ENCODE results near the gene PCSK6. TPM values are rescaled to one million over a fixed set of nuclear protein-coding genes. Genes with fewer than 3 reads are reported as not detected.

The PCSK6 gene
- total RNA-seq, 1 donor from 2014 or later: 0.40 TPM

- Mint-ChIP-seq H3K4me3 (ENCODE audit: unreplicated experiment) (no peak overlapping the region), H3K27ac (ENCODE audit: unreplicated experiment) (no peak overlapping the region), H3K27me3 (ENCODE audit: low read depth) (peaks cover 11% of the 10 kb centered on the region), H3K9me3 (ENCODE audit: low read depth) (no peaks in the 10 kb centered on the region), H3K4me1 (ENCODE audit: low read depth) (no peaks in the 10 kb centered on the region), H3K36me3 (ENCODE audit: low read depth) (no peaks in the 10 kb centered on the region)
- DNase-seq (ENCODE audit: low spot score): peak; percentile 46
- TF ChIP-seq, protein P1, sequence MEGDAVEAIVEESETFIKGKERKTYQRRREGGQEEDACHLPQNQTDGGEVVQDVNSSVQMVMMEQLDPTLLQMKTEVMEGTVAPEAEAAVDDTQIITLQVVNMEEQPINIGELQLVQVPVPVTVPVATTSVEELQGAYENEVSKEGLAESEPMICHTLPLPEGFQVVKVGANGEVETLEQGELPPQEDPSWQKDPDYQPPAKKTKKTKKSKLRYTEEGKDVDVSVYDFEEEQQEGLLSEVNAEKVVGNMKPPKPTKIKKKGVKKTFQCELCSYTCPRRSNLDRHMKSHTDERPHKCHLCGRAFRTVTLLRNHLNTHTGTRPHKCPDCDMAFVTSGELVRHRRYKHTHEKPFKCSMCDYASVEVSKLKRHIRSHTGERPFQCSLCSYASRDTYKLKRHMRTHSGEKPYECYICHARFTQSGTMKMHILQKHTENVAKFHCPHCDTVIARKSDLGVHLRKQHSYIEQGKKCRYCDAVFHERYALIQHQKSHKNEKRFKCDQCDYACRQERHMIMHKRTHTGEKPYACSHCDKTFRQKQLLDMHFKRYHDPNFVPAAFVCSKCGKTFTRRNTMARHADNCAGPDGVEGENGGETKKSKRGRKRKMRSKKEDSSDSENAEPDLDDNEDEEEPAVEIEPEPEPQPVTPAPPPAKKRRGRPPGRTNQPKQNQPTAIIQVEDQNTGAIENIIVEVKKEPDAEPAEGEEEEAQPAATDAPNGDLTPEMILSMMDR (IDR thresholded peaks at IDR 0.05): no peak
These were observed 175.0 kb downstream of the PCSK6 start for GRCh38 chr15:101314336-101315125.

- Mint-ChIP-seq H3K36me3 (ENCODE audit: low read depth) (no peaks in the 10 kb centered on the region), H3K4me1 (ENCODE audit: low read depth) (no peaks in the 10 kb centered on the region), H3K27me3 (ENCODE audit: low read depth) (peaks cover 6% of the 10 kb centered on the region), H3K27ac (ENCODE audit: unreplicated experiment) (no peak overlapping the region), H3K4me3 (ENCODE audit: unreplicated experiment) (no peak overlapping the region), H3K9me3 (ENCODE audit: low read depth) (no peaks in the 10 kb centered on the region)
- TF ChIP-seq, protein P1 (IDR thresholded peaks at IDR 0.05): no peak
- peak; percentile 87 for DNase-seq (ENCODE audit: low spot score)
These were observed 176.3 kb downstream of the PCSK6 start for GRCh38 chr15:101313041-101313761.

DNA sequence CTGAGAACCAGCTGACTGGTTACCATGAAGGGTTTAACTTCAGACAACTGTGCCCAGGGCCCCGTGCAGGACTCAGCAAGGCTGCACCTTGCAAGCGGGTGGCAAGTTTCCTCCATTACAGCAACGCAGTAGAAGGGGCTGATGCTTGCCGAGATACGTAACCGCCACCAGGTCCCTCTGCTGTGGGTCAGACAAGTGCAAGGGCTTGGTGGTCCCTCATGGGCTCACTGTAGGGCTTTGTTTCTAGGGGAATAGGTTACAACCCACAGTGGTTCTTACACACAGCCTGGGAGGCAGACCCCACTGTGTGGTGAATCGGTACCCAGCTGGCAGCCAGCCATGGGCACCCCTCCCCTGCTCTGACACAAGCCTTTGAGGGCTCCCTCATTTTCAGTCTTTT lies 179.0 kb downstream of the PCSK6 start:
- Mint-ChIP-seq H3K27ac (ENCODE audit: unreplicated experiment) (no peak overlapping the region), H3K9me3 (ENCODE audit: low read depth) (no peaks in the 10 kb centered on the region), H3K27me3 (ENCODE audit: low read depth) (peaks cover 6% of the 10 kb centered on the region), H3K4me1 (ENCODE audit: low read depth) (no peaks in the 10 kb centered on the region), H3K36me3 (ENCODE audit: low read depth) (no peaks in the 10 kb centered on the region), H3K4me3 (ENCODE audit: unreplicated experiment) (no peak overlapping the region)
- TF ChIP-seq, protein P1 (IDR thresholded peaks at IDR 0.05): no peak
- DNase-seq (ENCODE audit: low spot score): no peak

- DNase-seq (ENCODE audit: low spot score): no peak
- Mint-ChIP-seq H3K27me3 (ENCODE audit: low read depth) (peaks cover 6% of the 10 kb centered on the region), H3K9me3 (ENCODE audit: low read depth) (no peaks in the 10 kb centered on the region), H3K4me3 (ENCODE audit: unreplicated experiment) (no peak overlapping the region), H3K36me3 (ENCODE audit: low read depth) (no peaks in the 10 kb centered on the region), H3K27ac (ENCODE audit: unreplicated experiment) (no peak overlapping the region), H3K4me1 (ENCODE audit: low read depth) (no peaks in the 10 kb centered on the region)
- TF ChIP-seq, protein P1 (IDR thresholded peaks at IDR 0.05): no peak
These were observed 179.4 kb downstream of the PCSK6 start for GRCh38 chr15:101310161-101310480.

DNA sequence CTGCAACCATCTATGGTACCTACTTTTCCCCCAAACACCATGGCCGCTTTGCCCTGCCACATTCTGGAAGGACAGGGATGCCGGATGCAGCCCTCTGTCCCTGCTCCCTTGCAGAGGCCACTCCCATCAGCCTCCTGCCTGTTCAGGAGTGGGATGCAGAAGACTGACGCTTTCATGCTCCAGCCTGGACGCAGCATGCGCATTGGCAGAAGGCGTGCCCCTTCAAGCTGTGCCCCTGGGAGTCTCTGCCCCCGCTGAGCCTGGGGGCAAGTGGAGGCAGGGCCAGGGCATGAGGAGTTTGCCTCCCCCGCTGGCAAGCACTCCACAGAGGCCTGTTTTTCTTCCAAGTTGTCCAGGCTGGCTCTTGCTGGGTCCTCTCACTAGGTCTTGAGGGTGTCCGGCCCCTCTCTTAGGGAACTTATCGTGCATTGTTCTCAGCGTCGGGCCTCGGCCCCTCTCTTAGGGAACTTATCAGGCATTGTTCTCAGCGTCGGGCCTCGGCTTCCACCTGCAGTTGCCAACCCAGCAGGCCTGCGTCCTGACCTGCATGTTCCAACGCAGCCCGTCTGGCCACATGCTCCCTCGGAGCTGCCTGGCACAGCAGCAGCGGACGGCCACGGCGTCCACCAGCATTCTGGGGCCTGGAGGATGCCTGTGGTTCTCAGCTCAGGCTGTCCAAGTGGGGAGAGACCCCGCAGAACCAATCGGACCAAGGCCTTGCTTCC lies 179.9 kb downstream of the PCSK6 start:
- no peak overlapping the region for H3K27ac Mint-ChIP-seq (ENCODE audit: unreplicated experiment)
- no peak for DNase-seq (ENCODE audit: low spot score)
- TF ChIP-seq, protein P1 (IDR thresholded peaks at IDR 0.05): no peak
- no peaks in the 10 kb centered on the region for H3K9me3 Mint-ChIP-seq (ENCODE audit: low read depth)
- H3K4me1 Mint-ChIP-seq (ENCODE audit: low read depth): no peaks in the 10 kb centered on the region
- H3K36me3 Mint-ChIP-seq (ENCODE audit: low read depth): no peaks in the 10 kb centered on the region
- H3K4me3 Mint-ChIP-seq (ENCODE audit: unreplicated experiment): no peak overlapping the region
- peaks cover 7% of the 10 kb centered on the region for H3K27me3 Mint-ChIP-seq (ENCODE audit: low read depth)
